NCI-H2171 treated with DMSO at 0.1 percent for 48 hours (cell line): ENCODE measurements around the gene GFRA1.

ENCODE experiments used
- DNase-seq: peaks from one replicate; lab custom pipeline; 2025; lab: John Stamatoyannopoulos, UW

The GFRA1 gene

GRCh38 chr10:116159197-116159596 is 113.8 kb downstream of the GFRA1 start:
- DNase-seq: no peak

GRCh38 chr10:116158036-116158435 is 115.0 kb downstream of the GFRA1 start:
- DNase-seq: peak; percentile 36

GRCh38 chr10:116157485-116157884 is 115.5 kb downstream of the GFRA1 start:
- no peak for DNase-seq

DNA sequence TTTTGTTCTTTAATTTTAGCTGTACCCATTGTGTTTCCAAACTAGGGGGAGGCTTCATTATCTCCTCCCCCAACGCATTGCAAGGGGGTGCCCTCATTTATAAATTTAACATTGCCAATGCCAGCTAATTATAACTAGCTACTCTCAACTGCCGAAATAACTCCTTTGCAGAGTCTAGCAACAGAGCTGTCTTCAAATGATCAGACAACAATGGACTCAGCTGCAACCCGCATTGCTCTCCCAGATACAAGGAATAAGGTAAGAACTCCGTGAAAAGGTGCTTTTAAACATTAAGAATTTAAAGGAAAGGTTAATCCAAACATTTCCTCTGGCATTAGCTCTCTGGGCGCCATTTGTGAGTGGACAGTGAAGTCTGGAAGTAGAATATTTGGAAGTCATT is 116.2 kb downstream of the GFRA1 start:
- no peak for DNase-seq

DNA sequence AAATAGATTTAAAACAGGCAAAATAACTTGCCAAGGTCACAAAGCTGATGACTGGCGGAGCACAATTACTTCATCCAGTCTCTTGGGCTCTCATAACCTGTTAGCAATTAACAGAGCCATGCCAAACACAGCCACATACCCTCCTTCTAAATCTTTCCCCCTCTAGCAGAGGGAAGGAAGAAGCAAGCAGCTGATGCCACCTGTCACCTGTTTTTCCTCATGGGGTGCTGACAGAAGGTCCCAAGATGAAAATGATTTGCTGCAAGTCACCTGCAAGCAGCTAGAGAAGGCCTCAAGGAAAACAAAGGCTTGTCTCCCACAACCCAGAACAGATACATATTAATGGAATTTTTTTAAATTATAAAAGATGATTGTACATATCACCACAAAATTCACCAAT is 117.8 kb downstream of the GFRA1 start:
- DNase-seq: peak; percentile 79

DNA sequence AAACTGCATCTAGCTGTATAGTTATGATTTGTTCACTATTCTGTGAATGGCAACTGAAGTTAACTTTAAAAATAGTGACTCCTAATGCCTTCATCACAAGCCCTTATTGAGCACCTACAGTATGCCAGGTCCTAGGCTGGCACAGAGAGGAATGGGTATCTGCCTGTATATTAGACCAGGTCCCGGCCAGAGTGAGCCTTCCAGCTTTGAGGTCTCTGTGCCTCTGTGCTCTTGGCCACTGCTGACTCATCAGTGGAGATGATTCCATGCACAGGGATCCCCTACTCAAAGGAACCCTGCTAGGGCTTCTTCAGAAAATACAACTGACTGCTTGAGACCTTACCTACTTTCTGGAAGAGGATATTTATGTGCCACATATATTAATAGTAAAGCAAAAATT is 118.4 kb downstream of the GFRA1 start:
- no peak for DNase-seq

DNA sequence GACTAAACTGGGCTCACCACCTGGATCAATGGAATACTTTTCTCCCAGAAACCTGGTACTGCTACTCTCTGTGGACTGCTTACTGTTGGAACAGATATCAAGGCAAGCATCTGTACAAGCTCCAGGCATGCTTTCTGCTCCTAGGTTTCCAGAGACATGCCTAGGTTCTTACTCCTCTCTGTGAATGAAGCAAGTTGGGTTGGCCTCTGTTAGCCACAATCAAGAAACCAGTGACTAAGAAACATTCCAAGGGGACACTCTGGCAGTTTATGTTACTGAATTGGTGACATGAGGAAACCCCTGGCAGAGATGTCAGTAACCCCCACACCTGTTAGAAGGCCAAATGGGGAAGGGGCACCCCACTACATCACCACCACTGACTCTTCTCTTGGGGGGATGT is 121.9 kb downstream of the GFRA1 start:
- DNase-seq: peak; percentile 75

GRCh38 chr10:116150606-116151005 is 122.4 kb downstream of the GFRA1 start:
- DNase-seq: no peak

DNA sequence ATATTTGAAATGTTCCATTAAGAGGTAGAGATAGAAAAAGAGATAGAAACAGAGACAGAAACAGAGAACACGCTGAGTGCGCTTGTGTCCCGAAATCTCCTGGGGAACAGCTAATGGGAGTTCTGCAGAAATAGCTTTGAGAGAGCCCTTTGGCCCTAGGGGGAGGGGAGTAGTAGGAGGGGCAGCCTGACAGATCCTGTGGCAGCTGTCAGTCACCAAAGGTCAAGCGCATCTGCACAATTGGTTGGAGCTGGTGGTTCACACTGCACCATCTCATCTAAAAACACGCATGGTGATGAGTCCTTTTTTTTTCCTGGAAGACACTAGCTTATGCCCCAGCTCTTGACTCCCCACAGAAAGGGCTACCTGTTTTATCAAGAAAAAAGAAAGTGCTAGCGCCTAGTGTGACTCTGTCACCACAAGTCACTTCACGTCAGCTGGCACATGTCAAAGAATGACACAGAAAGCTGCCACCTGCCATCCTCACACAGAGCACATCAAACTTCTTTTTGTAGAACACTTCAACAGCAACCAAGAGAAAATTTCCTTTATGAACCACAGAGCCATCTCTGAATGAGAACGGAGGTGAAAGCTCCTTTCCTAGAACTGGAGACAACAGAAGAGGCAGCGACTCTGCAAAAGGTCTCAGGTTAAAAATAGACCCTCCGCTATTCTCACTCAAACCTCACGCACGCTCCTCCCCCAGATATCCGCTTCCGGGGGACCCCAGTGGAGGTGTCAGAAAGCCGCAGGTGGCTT is 125.7 kb downstream of the GFRA1 start:
- no peak for DNase-seq

- no peak for DNase-seq
Observed at GRCh38 chr10:116146372-116147140, 126.5 kb downstream of the GFRA1 start.

DNA sequence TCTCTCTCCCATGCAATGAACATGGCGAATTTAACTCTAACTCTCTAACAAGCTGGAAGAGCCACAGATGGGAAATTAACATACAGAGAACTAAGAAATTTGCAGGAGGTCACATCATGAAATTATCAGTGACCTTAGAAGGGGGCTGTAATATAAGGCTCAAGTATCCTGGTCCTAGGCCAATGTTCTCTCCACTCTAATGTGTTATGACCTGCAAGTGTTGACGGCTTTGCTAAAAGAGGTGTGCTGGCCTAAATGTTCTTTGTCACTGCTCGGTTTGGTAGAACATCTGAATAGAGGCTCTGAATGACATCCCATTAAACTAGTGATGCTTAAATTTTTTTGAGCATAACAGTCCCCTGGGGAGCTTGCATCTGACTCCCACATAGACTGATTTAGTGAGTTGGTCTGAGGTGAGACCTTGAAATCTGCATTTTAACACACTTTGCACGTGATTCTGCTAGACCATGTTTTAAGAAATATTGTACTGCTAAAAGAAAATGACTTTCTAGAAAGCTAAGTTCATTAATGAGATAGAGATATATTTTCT is 129.3 kb downstream of the GFRA1 start:
- DNase-seq: peak; percentile 42

GRCh38 chr10:116141855-116142254 is 131.2 kb downstream of the GFRA1 start:
- DNase-seq: no peak

GRCh38 chr10:116141246-116141645 is 131.8 kb downstream of the GFRA1 start:
- DNase-seq: no peak

- no peak for DNase-seq
Observed at GRCh38 chr10:116139886-116140285, 133.1 kb downstream of the GFRA1 start.

- peak; percentile 87 for DNase-seq
Observed at GRCh38 chr10:116138897-116139296, 134.1 kb downstream of the GFRA1 start.

GRCh38 chr10:116136261-116136660 is 136.7 kb downstream of the GFRA1 start:
- no peak for DNase-seq

GRCh38 chr10:116134322-116134721 is 138.7 kb downstream of the GFRA1 start:
- DNase-seq: peak; percentile 54

GRCh38 chr10:116133634-116134033 is 139.4 kb downstream of the GFRA1 start:
- DNase-seq: no peak

DNA sequence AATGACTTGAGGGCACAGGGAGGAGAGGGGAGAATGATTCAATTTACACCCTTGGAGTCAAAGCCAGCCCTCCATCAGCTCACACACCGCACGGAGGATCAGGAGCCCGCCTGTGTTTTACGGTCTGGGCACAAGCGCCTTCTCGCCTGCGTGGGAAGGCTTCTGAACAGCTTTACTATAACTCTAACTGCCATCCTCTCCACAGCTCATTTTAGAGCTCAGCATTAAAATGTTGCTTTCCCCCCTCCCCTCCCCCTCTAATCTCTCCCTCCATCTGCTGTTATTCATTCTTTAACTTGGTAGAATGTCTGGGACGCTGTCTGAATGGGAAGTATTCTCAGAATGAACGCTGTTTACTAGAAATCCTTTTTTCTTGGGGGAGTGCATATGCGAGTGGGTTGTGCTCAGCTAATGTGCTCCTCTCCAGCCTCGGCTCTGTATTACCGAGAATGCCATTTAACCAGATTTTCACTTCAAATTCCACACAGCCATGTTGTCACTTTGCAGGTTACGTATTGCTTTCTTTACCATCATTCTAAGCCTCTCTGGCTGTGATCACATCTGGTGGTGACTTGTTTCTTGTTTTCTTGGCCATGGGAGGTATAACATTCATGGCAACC is 140.1 kb downstream of the GFRA1 start:
- DNase-seq: peak; percentile 9

DNA sequence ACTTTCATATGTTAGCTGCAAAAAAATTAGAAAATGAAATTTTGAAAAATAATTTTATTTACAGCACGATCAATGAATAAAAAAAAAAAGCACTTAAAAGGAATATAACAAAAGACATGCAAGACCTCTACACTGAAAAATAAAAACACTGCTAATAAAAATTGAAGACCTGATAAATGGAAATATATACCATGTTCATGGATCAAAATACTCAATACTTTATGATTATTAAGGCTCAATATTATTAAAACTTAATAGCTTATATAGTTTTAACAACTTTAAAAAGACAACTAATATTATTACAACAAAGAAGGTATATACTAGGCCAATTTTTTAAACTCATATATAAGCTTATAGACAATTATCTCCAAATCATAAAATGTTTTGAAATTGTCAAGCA is 143.0 kb downstream of the GFRA1 start:
- DNase-seq: no peak

DNA sequence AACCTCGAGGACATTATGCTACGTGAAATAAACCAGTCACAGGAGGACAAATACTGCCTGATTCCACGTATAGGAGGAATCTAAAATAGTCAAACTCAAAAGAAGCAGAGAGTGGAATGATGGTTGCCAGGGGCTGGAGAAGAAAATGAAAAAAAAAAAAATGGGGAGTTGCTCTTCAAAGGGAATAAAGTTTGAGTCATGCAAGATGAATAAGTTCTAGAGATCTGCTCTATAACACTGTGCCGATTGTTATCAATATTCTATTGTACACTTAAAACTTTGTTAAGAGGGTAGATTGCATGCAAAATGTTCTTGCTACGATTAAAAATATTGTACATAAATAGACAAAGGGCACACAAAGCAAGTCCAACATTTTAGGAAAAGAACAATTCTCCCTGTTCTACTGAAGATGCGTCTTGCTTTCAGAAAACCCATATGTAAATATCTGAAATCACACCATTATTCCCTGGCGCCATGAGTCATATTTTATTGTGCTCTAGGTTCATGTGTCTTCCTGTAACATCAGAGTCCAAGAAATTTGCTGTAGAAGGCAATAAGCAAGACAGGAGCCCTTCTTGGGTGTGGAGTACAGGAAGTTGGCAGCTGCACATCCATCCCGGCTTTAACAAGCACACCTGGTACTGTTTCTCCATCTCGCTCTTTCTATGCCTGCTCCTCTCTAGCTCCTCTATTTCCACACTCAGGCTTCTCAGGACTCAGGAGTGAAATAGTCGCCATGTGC is 145.9 kb downstream of the GFRA1 start:
- DNase-seq: no peak

GRCh38 chr10:116126239-116126638 is 146.8 kb downstream of the GFRA1 start:
- no peak for DNase-seq
